Heart left ventricle (tissue), 13 donors: ENCODE measurements around the gene PLCB2.

ENCODE experiments used
- POLR2A ChIP-seq, 2 donors: fragments of 450-650 bp; IDR thresholded peaks; one replicate each; pipeline ENCODE4 v1.6.1; 2017; ENCODE audit warnings: antibody characterized with exemption in 2 of 2, mild to moderate bottlenecking in 2 of 2, moderate library complexity in 2 of 2
- TF ChIP-seq, protein P1 (sequence below), 12 donors: fragments of 200-600 bp; sonication (generic) in 4 of 12; IDR thresholded peaks; one replicate each; pipeline versions ENCODE4 v1.5.0 to v1.8.0; 2018 to 2022; ENCODE audit warnings: antibody characterized with exemption in 12 of 12, mild to moderate bottlenecking in 5 of 12
- donor health status: ischemic (EF 13 %, LVEDD 7.1; RV severe dilation, severe dysfunction).
- donor health status: DM: no; HTN: yes; CAD: no.
- donor health status: DM: no; HTN: no; CAD: no.
- donor health status: ischemic (EF 25% LVEDD 6.9; RV normal size, moderate dysfunction).
- donor health status: ischemic (EF 25% LVEDD 5.7; RV mildly dilated, moderate dysfunction).
- donor health status: ischemic (EF 35%, LVEDD 5.7; RV mildly dilated, moderate dysfunction).
- donor health status: nonischemic (EF 11% LVEDD 7.7; RV severe dilation, severe dysfunction).
- donor health status: DM: yes; HTN: yes; CAD: no.
- donor health status: PGD.
- donor health status: ischemic (EF 29% LVEDD 5.4; RV normal size, mild dysfunction).
- donor health status: nonischemic (EF 23%, LVEDD 6.1; RV moderate dilation, normal function).

DNA sequence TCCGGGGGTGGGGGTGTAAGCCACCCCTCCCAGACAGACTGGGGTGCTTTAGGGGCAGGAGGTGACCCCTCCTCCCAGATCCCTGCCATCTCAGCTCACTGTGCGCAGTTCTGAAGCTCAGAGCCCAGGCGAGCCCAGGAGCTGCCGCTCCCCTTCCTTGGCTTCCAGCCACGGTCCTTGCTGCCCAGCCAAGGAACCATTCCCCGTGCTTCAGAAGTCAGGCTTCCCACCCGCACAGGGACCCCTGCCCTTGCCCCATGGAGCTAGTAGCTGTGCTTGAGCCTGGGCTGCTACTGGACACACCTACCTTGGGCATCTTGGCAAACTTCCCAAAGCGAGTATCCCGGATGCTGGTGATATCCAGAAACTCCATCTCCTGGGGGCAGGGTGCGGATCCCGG lies 4.8 kb downstream of the PLCB2 start:
- TF ChIP-seq POLR2A (IDR thresholded peaks at IDR 0.05) = no peak
- TF ChIP-seq, protein P1, sequence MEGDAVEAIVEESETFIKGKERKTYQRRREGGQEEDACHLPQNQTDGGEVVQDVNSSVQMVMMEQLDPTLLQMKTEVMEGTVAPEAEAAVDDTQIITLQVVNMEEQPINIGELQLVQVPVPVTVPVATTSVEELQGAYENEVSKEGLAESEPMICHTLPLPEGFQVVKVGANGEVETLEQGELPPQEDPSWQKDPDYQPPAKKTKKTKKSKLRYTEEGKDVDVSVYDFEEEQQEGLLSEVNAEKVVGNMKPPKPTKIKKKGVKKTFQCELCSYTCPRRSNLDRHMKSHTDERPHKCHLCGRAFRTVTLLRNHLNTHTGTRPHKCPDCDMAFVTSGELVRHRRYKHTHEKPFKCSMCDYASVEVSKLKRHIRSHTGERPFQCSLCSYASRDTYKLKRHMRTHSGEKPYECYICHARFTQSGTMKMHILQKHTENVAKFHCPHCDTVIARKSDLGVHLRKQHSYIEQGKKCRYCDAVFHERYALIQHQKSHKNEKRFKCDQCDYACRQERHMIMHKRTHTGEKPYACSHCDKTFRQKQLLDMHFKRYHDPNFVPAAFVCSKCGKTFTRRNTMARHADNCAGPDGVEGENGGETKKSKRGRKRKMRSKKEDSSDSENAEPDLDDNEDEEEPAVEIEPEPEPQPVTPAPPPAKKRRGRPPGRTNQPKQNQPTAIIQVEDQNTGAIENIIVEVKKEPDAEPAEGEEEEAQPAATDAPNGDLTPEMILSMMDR (IDR thresholded peaks at IDR 0.05) = no peak
